ENCODE data around the gene FGF11. TPM values are rescaled to one million over a fixed set of nuclear protein-coding genes. Genes with fewer than 3 reads are reported as not detected.
A peak's percentile ranks its signal among the peaks of the same experiment; 100 is the strongest.

FGF11 gene
- polyA plus RNA-seq, 1 of the 3 experiments (the other 2 are of a cell fraction), result 1.9 TPM

GRCh38 chr17:7437369-7437863 lies 1.9 kb upstream of the FGF11 start:
- Histone ChIP-seq H3K27me3 (ENCODE audit: insufficient read depth) (no peaks in the 10 kb centered on the region), H3K9me3 (no peaks in the 10 kb centered on the region), H3K27ac (ENCODE audit: low read depth in 2 of 2, low read length in 1 of 2) (no peak overlapping the region), H3K9me2 (no peaks in the 10 kb centered on the region), H3K36me3 (replicated peaks in 1 of 2; ENCODE audit: control insufficient read depth in 1 of 2, insufficient read depth in 2 of 2, low read length in 1 of 2) (peaks cover 0 to 4% of the 10 kb centered on the region in 2 experiments), H4K20me1 (ENCODE audit: insufficient read depth) (no peaks in the 10 kb centered on the region), H3F3A (replicated peaks; ENCODE audit: insufficient read depth) (peaks cover 14% of the 10 kb centered on the region), H2AFZ (ENCODE audit: low read depth) (no peak overlapping the region), H3K4me3 (ENCODE audit: low read depth in 2 of 2, low read length in 1 of 2) (peak overlapping the region in 1 of 2 experiments; percentile 14; a peak in 1 of 4 replicates), H3K79me2 (ENCODE audit: insufficient read depth) (peaks cover 7% of the 10 kb centered on the region; the same call in 1 of the 2 replicates), H3K4me1 (ENCODE audit: control insufficient read depth in 1 of 2, insufficient read depth in 2 of 2, low read depth in 1 of 2, low read length in 1 of 2) (peaks cover 0 to 27% of the 10 kb centered on the region in 2 experiments; a peak in 1 of 4 replicates), H3K4me2 (no peak overlapping the region), H3K9ac (no peak overlapping the region)
- POLR2A ChIA-PET, result interaction anchor here (1.0 to 1.9 kb wide), 3 partner anchors 33 to 81 kb away, joined by 3 to 11 read pairs (median 4); partner anchors contain the start of genes POLR2A and TMEM256
- 86% methylated on average over 9 of the region's 31 CpGs for WGBS (ENCODE audit: low lambda C conversion rate)
- no peak for DNase-seq
- TF ChIP-seq RCOR1 (IDR thresholded peaks at IDR 0.05; ENCODE audit: low read length), result no peak
- no peak for TF ChIP-seq RXRA (IDR thresholded peaks at IDR 0.05; ENCODE audit: borderline replicate concordance, low read depth)
- TF ChIP-seq SMC3 (IDR thresholded peaks at IDR 0.05; ENCODE audit: low read depth, low read length), result no peak
- TF ChIP-seq PBX3 (IDR thresholded peaks at IDR 0.05), result no peak
- TF ChIP-seq TEAD4 (IDR thresholded peaks at IDR 0.05; ENCODE audit: borderline replicate concordance, insufficient read depth), result no peak
- no peak for TF ChIP-seq NRF1 (IDR thresholded peaks at IDR 0.05; ENCODE audit: low read depth, low read length)
- CTCF ChIA-PET, result interaction anchor here (0.8 to 3.9 kb wide), 29 partner anchors 9 to 622 kb away, joined by 3 to 27 read pairs (median 6); partner anchors contain the start of genes CHRNB1, NLGN2, POLR2A and SENP3

- Histone ChIP-seq H4K20me1 (ENCODE audit: insufficient read depth) (no peaks in the 10 kb centered on the region), H3K9ac (no peak overlapping the region), H3K9me3 (no peaks in the 10 kb centered on the region), H3F3A (replicated peaks; ENCODE audit: insufficient read depth) (peaks cover 14% of the 10 kb centered on the region), H3K4me2 (no peak overlapping the region), H3K4me3 (ENCODE audit: low read depth in 2 of 2, low read length in 1 of 2) (no peak overlapping the region), H3K4me1 (ENCODE audit: control insufficient read depth in 1 of 2, insufficient read depth in 2 of 2, low read depth in 1 of 2, low read length in 1 of 2) (peaks cover 0 to 27% of the 10 kb centered on the region in 2 experiments; a peak in 1 of 4 replicates), H3K27me3 (ENCODE audit: insufficient read depth) (no peaks in the 10 kb centered on the region), H3K9me2 (no peaks in the 10 kb centered on the region), H3K27ac (ENCODE audit: low read depth in 2 of 2, low read length in 1 of 2) (no peak overlapping the region; a peak in 1 of 4 replicates), H3K79me2 (ENCODE audit: insufficient read depth) (peaks cover 7% of the 10 kb centered on the region; the same call in 1 of the 2 replicates), H2AFZ (ENCODE audit: low read depth) (no peak overlapping the region), H3K36me3 (replicated peaks in 1 of 2; ENCODE audit: control insufficient read depth in 1 of 2, insufficient read depth in 2 of 2, low read length in 1 of 2) (peaks cover 0 to 4% of the 10 kb centered on the region in 2 experiments)
- 93% methylated on average over 48 of the region's 48 CpGs for WGBS (ENCODE audit: low lambda C conversion rate)
- POLR2A ChIA-PET, result interaction anchor here (1.9 kb wide), 1 partner anchor 46 kb away, joined by 11 read pairs; the partner anchor contains the start of gene POLR2A
- DNase-seq, result no peak
- no peak for TF ChIP-seq ZBTB33 (IDR thresholded peaks at IDR 0.05; ENCODE audit: borderline replicate concordance, low read depth)
- no peak for TF ChIP-seq CTCF (IDR thresholded peaks at IDR 0.05)
- no peak for TF ChIP-seq SMC3 (IDR thresholded peaks at IDR 0.05; ENCODE audit: low read depth, low read length)
- TF ChIP-seq GATA2 (CRISPR knock-in tag; IDR thresholded peaks at IDR 0.05), result no peak
- no peak for TF ChIP-seq RAD21 (IDR thresholded peaks at IDR 0.05; ENCODE audit: low read length)
- TF ChIP-seq FOXJ3 (CRISPR knock-in tag; IDR thresholded peaks at IDR 0.05), result no peak
- no peak for TF ChIP-seq GABPA (IDR thresholded peaks at IDR 0.05; ENCODE audit: low read depth)
- no peak for TF ChIP-seq NFIC (IDR thresholded peaks at IDR 0.05; ENCODE audit: borderline replicate concordance)
- TF ChIP-seq POLR2AphosphoS5 (IDR thresholded peaks at IDR 0.05; ENCODE audit: low read depth, low read length), result no peak
- TF ChIP-seq IRF3 (IDR thresholded peaks at IDR 0.05; ENCODE audit: low read depth, low read length), result no peak
- CTCF ChIA-PET, result interaction anchor here (0.9 to 3.9 kb wide), 12 partner anchors 10 to 123 kb away, joined by 3 to 27 read pairs (median 7); partner anchors contain the start of genes NLGN2, POLR2A, SENP3 and TMEM95
Observed at GRCh38 chr17:7437950-7438614, 1.2 kb upstream of the FGF11 start.

All from SK-N-SH (cell line).